SK-N-SH (cell line): ENCODE data around the gene GAS6. TPM values are rescaled to one million over a fixed set of nuclear protein-coding genes. Genes with fewer than 3 reads are reported as not detected.
"Not testable (repeated sequence)": the region's sequence is repeated elsewhere in the genome, so short reads cannot be mapped to it uniquely, and the experiment has no call there.

Source experiments
- CTCF ChIA-PET: fragments of 300-600, 350-600 bp; formaldehyde crosslinking; extraction: SDS; loops from one replicate; lab custom pipeline; 2021; lab: Yijun Ruan, JAX
- POLR2A ChIA-PET: fragments of 350-600 bp; sonication (Branson Sonifier 250); formaldehyde crosslinking; extraction: SDS; loops from one replicate; lab custom pipeline; 2020; ENCODE audit warnings: antibody characterized with exemption, inconsistent platforms; lab: Yijun Ruan, JAX
- DNase-seq: peaks from one replicate; pipeline ENCODE4 v3.0.0; 2012
- H2AFZ ChIP-seq: fragments of 200-600 bp; sonication (generic); 2 replicates; pipeline ENCODE4 v1.8.1; 2016; ENCODE audit warnings: antibody characterized with exemption, mild to moderate bottlenecking, low read depth
- H3F3A ChIP-seq: fragments of 200-600 bp; sonication (generic); replicated peaks from 2 replicates; pipeline ENCODE3; 2016; ENCODE audit warnings: antibody characterized with exemption, mild to moderate bottlenecking; ENCODE audit not compliant: insufficient read depth
- H3K27ac ChIP-seq, 2 experiments: fragments of 200-500 bp in 1 of 2; fragments of 200-600 bp in 1 of 2; sonication (Bioruptor generic) in 1 of 2; sonication (generic), shearing (Covaris generic) in 1 of 2; 2 replicates each; pipeline versions ENCODE4 v1.5.1 to v1.6.1; 2014 to 2016; ENCODE audit warnings: low read depth in 2 of 2, inconsistent platforms in 1 of 2, low read length in 1 of 2, mild to moderate bottlenecking in 1 of 2, mixed read lengths in 1 of 2
- H3K27me3 ChIP-seq: fragments of 200-600 bp; sonication (generic), shearing (Covaris generic); 2 replicates; pipeline ENCODE4 v1.6.1; 2016; ENCODE audit warnings: mixed run types; ENCODE audit not compliant: insufficient read depth
- H3K36me3 ChIP-seq, 2 experiments: fragments of 200-500 bp in 1 of 2; fragments of 200-600 bp in 1 of 2; sonication (Bioruptor generic) in 1 of 2; sonication (generic) in 1 of 2; replicated peaks in 1 of 2; 2 replicates each; pipeline versions ENCODE3 to v1.5.1; 2014 to 2016; ENCODE audit warnings: low read length in 1 of 2, mild to moderate bottlenecking in 1 of 2; ENCODE audit not compliant: insufficient read depth in 2 of 2, control insufficient read depth in 1 of 2
- H3K4me1 ChIP-seq, 2 experiments: fragments of 200-500 bp in 1 of 2; fragments of 200-600 bp in 1 of 2; sonication (Bioruptor generic) in 1 of 2; sonication (generic), shearing (Covaris generic) in 1 of 2; 2 replicates each; pipeline versions ENCODE4 v1.5.1 to v1.6.1; 2014 to 2016; ENCODE audit warnings: low read depth in 1 of 2, low read length in 1 of 2, mixed run types in 1 of 2; ENCODE audit not compliant: insufficient read depth in 2 of 2, control insufficient read depth in 1 of 2
- H3K4me2 ChIP-seq: fragments of 200-600 bp; sonication (generic), shearing (Covaris generic); 2 replicates; pipeline ENCODE4 v1.6.1; 2017; ENCODE audit warnings: mixed run types
- H3K4me3 ChIP-seq, 2 experiments: fragments of 200-500 bp in 1 of 2; fragments of 200-600 bp in 1 of 2; sonication (Bioruptor generic) in 1 of 2; sonication (generic), shearing (Covaris generic) in 1 of 2; 2 replicates each; pipeline versions ENCODE4 v1.5.1 to v1.8.1; 2014 to 2016; ENCODE audit warnings: low read depth in 2 of 2, inconsistent platforms in 1 of 2, low read length in 1 of 2, mild to moderate bottlenecking in 1 of 2, mixed read lengths in 1 of 2, moderate library complexity in 1 of 2
- H3K79me2 ChIP-seq: fragments of 200-600 bp; sonication (generic); 2 replicates; pipeline ENCODE4 v1.8.1; 2017; ENCODE audit warnings: mild to moderate bottlenecking; ENCODE audit not compliant: insufficient read depth
- H3K9ac ChIP-seq: fragments of 200-600 bp; sonication (generic); 2 replicates; pipeline ENCODE4 v1.6.1; 2017; ENCODE audit warnings: mixed run types
- H3K9me2 ChIP-seq: fragments of 200-600 bp; sonication (generic); 2 replicates; pipeline ENCODE4 v1.6.1; 2017; ENCODE audit warnings: mixed run types
- H3K9me3 ChIP-seq: fragments of 200-600 bp; sonication (generic); 2 replicates; pipeline ENCODE4 v1.6.1; 2017; ENCODE audit warnings: mixed run types, mild to moderate bottlenecking, moderate library complexity
- H4K20me1 ChIP-seq: fragments of 200-600 bp; sonication (generic); 2 replicates; pipeline ENCODE4 v1.6.1; 2017; ENCODE audit warnings: mild to moderate bottlenecking, mixed run types; ENCODE audit not compliant: insufficient read depth
- CHD2 ChIP-seq: fragments of 150-350 bp; IDR thresholded peaks from 2 replicates; pipeline ENCODE4 v1.6.1; 2018; ENCODE audit warnings: low read length; ENCODE audit not compliant: partially characterized antibody
- CTCF ChIP-seq: fragments of 200-600 bp; sonication (generic); IDR thresholded peaks from 2 replicates; pipeline ENCODE4 v1.6.1; 2017; ENCODE audit warnings: antibody characterized with exemption, mild to moderate bottlenecking, moderate library complexity
- EZH2phosphoT487 ChIP-seq: fragments of 200-600 bp; sonication (generic); IDR thresholded peaks from 2 replicates; pipeline ENCODE4 v1.6.1; 2017; ENCODE audit warnings: low read depth, mixed run types, mild to moderate bottlenecking, antibody characterized with exemption, moderate library complexity, borderline replicate concordance
- FOXJ3 ChIP-seq: sonication (generic); formaldehyde crosslinking; IDR thresholded peaks from 2 replicates; pipeline ENCODE4 v1.5.1; 2020; ENCODE audit warnings: mild to moderate bottlenecking, missing genetic modification reagents
- GATA2 ChIP-seq: sonication (generic); formaldehyde crosslinking; IDR thresholded peaks from 2 replicates; pipeline ENCODE4 v1.5.0; 2020; ENCODE audit warnings: mild to moderate bottlenecking, missing genetic modification reagents
- MAX ChIP-seq: IDR thresholded peaks from 2 replicates; pipeline ENCODE4 v1.4.0; 2012; ENCODE audit warnings: low read depth
- MXI1 ChIP-seq: IDR thresholded peaks from 2 replicates; pipeline ENCODE4 v1.6.1; 2012; ENCODE audit warnings: mild to moderate bottlenecking, low read depth, low read length, improper control_type of control experiment
- NFIC ChIP-seq: IDR thresholded peaks from 2 replicates; pipeline ENCODE4 v1.4.0; 2012; ENCODE audit warnings: borderline replicate concordance
- NRF1 ChIP-seq: IDR thresholded peaks from 2 replicates; pipeline ENCODE4 v1.6.1; 2012; ENCODE audit warnings: low read depth, mild to moderate bottlenecking, low read length
- RAD21 ChIP-seq: IDR thresholded peaks from 2 replicates; pipeline ENCODE4 v1.6.1; 2012; ENCODE audit warnings: mild to moderate bottlenecking, low read length
- RCOR1 ChIP-seq: fragments of 150-350 bp; IDR thresholded peaks from 2 replicates; pipeline ENCODE4 v1.6.1; 2017; ENCODE audit warnings: antibody characterized with exemption, low read length
- REST ChIP-seq: IDR thresholded peaks from 2 replicates; pipeline ENCODE4 v1.6.1; 2012; ENCODE audit warnings: mild to moderate bottlenecking, low read depth, low read length, moderate library complexity
- SIN3A ChIP-seq: IDR thresholded peaks from 2 replicates; pipeline ENCODE4 v1.6.1; 2012; ENCODE audit warnings: low read depth, mild to moderate bottlenecking, low read length, moderate library complexity, borderline replicate concordance
- SMC3 ChIP-seq: IDR thresholded peaks from 2 replicates; pipeline ENCODE4 v1.6.1; 2012; ENCODE audit warnings: low read depth, low read length, improper control_type of control experiment
- TEAD4 ChIP-seq: IDR thresholded peaks from 2 replicates; pipeline ENCODE4 v1.4.0; 2012; ENCODE audit warnings: mild to moderate bottlenecking, borderline replicate concordance; ENCODE audit not compliant: insufficient read depth
- USF1 ChIP-seq: IDR thresholded peaks from 2 replicates; pipeline ENCODE4 v1.4.0; 2012; ENCODE audit warnings: low read depth, borderline replicate concordance
- USF2 ChIP-seq: fragments of 150-350 bp; IDR thresholded peaks from 2 replicates; pipeline ENCODE4 v1.6.1; 2017; ENCODE audit warnings: antibody characterized with exemption, low read length, low read depth, borderline replicate concordance
- YY1 ChIP-seq: IDR thresholded peaks from 2 replicates; pipeline ENCODE4 v1.4.0; 2012; ENCODE audit warnings: low read depth, mild to moderate bottlenecking
- WGBS: methylation state at CpG from one replicate; pipeline ENCODE4 v1.1.6; 2017; ENCODE audit warnings: low lambda C conversion rate; 5-methylcytosine and 5-hydroxymethylcytosine counted together
- polyA plus RNA-seq, 3 experiments: library from polyadenylated mRNA; depleted of rRNA; stranded (reverse); fragments of >200 nt; gene quantifications; 2 replicates each; pipeline ENCODE4 v1.2.3, GENCODE V29; 2012

Gene GAS6
- polyA plus RNA-seq, 1 of the 3 experiments (the other 2 are of a cell fraction), result 380 TPM

- Histone ChIP-seq H3K4me1 (no peaks in the 10 kb centered on the region), H3K9ac (no peak overlapping the region), H3K9me2 (no peaks in the 10 kb centered on the region), H3K79me2 (no peaks in the 10 kb centered on the region), H3K9me3 (no peaks in the 10 kb centered on the region), H3K4me2 (no peak overlapping the region), H2AFZ (no peak overlapping the region), H4K20me1 (no peaks in the 10 kb centered on the region), H3K27me3 (no peaks in the 10 kb centered on the region), H3K4me3 (no peak overlapping the region), H3K36me3 (no peaks in the 10 kb centered on the region), H3F3A (no peaks in the 10 kb centered on the region), H3K27ac (no peak overlapping the region)
- TF ChIP-seq USF2 (no peak), MAX (no peak), RCOR1 (no peak), EZH2phosphoT487 (no peak), NRF1 (no peak), SIN3A (no peak), REST (no peak), CTCF (no peak), SMC3 (no peak), MXI1 (no peak), GATA2 (CRISPR knock-in tag) (no peak), TEAD4 (no peak), NFIC (no peak), FOXJ3 (CRISPR knock-in tag) (no peak), USF1 (no peak), YY1 (no peak), RAD21 (no peak), CHD2 (no peak)
- POLR2A ChIA-PET, result no interaction called here
- CTCF ChIA-PET, result no interaction called here
- WGBS, result 64% methylated on average over 12 of the region's 17 CpGs
- DNase-seq, result no peak
Observed at GRCh38 chr13:113791226-113791625, 72.7 kb downstream of the GAS6 start.

GRCh38 chr13:113789931-113790330 is 73.9 kb downstream of the GAS6 start:
- H3K27ac ChIP-seq, H4K20me1 ChIP-seq, DNase-seq, H3F3A ChIP-seq, CTCF ChIA-PET, POLR2A ChIA-PET, H3K4me2 ChIP-seq, H3K27me3 ChIP-seq, H3K36me3 ChIP-seq, H3K9me3 ChIP-seq, H3K79me2 ChIP-seq, H2AFZ ChIP-seq, H3K9ac ChIP-seq, H3K4me1 ChIP-seq, H3K4me3 ChIP-seq, H3K9me2 ChIP-seq: not testable (repeated sequence)
- no CpG with 5 or more reads among the region's 13 CpGs for WGBS
